HK-2 (cell line): ENCODE results near the gene CDSN.
A peak's percentile ranks its signal among the peaks of the same experiment; 100 is the strongest.

Source experiments
- DNase-seq: peaks from one replicate; pipeline ENCODE4 v3.0.0-alpha.2; 2018; ENCODE audit not compliant: unreplicated experiment

CDSN gene

DNA sequence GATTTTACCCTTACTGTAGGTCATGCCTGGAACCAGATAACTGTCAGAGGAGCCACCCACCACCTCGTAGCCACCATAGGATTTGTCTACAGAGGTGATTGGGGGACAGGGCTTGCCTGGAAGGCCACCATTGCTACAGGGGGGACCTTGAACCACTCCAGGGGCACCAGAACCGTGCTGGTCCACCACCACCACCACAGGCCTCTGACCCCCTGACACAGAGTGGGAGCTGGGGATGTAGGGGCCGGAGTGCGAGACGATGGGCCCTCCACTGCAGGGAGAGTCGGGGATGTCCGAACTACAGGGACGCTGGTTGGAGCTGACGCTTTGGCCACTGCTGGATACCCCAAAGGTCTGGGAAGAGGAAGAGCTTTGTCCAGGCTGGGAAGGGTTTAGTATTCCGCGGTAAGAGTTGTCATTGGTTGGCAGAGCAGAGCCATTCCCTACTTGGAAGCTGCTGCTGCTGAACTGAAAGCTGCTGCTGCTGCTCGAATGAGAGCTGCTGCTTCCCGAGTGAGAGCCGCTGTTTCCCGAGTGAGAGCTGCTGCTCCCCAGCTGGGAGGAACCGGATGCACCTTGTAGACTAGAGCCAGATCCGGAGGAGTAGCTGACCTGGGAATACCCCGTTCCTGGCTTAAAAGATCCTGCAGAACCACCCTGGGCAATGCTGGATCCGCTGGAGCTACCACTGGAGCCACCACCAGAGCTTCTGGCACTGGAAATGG lies 3.4 kb downstream of the CDSN start:
- DNase-seq = no peak

GRCh38 chr6:31115941-31116560 lies 4.2 kb downstream of the CDSN start:
- DNase-seq = no peak

DNA sequence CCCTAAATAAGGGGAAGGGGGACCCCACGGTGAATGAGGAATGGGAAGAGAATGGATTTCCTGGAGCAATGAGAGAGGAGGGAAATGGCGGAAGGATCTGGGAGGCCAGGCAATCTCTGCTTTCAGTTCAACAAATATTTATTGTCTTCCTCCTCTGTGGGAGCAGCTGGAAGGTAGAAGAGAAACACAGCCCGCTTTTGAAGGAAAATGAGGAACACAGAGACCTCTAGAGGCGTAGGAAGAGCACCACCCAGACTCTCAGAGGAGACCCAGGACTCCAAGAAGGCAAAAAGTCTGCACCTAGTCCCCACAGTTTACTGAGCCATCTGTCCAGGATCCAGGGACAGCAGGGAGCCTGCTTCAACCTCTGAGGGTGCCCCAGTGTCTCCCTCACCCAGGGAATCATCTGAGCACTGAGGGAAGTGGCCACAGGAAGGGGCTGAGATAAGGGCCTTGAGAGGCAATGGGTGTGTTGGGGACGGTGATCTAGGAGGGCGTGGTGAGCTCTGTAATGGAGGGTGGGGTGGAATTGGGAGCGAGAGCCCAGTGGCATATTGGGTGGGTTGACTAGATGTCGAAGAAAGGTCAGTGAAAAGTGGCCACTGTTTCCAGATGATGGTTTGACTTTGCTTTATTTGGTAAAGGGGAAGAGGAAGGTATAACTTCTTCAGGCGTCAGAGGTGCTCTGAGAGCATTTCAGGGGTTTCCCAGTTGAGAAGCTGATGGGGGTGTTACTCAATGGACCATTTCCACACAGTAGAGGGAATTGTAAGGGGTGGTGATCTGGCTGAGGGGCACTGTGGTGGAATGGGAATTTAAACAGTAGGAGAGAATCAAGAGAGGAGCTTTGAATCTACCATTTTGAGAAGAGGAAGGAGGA lies 5.0 kb downstream of the CDSN start:
- no peak for DNase-seq

DNA sequence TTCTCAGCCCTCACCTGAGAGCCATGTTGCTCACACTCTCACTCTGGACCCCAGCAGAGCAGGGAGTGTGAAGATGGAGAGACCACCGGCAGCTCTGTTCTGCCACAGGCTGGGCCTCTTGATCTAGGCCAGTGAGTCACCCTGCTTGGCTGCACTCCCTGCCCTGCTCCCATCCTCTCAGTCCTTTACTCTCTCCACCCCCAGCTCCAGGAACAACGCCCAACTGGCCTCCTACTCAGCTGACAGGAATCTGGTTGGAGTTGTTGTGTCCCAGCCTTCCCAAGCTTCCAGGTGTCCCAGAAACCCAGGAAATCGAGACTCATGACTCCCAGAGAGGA lies 5.7 kb downstream of the CDSN start, which contains the start of gene PSORS1C1:
Gene PSORS1C1 (plus strand): TSS at position 260 of the 338 bp plus-strand sequence. CDS start 14,833 bp downstream, outside the sequence.
- peak; percentile 88 for DNase-seq

- DNase-seq = no peak
Observed at GRCh38 chr6:31113861-31114540, 6.2 kb downstream of the CDSN start.

- DNase-seq = no peak
Observed at GRCh38 chr6:31112478-31112877, 7.8 kb downstream of the CDSN start, which contains the start of gene C6orf15. TSS of gene C6orf15 (minus strand) at chr6:31112575. CDS start at chr6:31112555, 20 bp downstream.

- no peak for DNase-seq
Observed at GRCh38 chr6:31111712-31112111, 8.5 kb downstream of the CDSN start.

DNA sequence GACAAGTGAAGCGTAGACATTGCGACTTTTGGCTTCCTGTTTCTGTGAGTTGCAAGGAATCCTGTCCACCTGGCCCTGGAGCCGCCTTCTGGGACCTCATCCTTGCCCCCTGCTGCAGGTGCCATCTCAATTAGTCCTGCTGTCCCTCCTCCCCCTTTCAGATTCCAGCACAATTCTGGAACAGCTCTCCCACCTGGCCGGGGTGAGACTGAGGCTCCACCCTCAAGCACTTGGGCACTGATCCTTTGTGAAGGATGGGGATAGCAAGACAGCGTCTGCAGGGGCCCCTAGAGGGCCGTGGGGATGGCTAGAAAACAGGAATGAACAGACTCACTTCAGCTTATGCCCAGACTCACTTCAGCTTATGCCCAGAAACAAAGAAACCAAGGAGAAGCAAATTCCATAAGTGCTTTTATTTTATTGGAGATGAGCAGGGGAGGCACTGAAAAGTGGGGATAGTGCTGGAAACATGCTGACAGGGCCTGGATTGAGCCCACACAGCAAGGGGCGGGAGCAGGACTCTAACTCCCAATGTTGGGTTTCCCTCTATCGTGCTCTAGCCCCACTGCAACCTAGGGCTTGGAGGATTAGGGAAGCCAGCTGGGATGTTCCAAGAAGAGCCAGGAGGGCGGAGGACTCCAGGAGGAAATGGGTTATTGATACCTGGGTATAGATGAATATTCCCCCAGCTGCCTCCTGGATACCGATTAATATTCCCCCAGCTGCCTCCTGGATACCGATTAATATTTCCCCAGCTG lies 9.2 kb downstream of the CDSN start:
- no peak for DNase-seq

GRCh38 chr6:31107052-31107451 lies 13.2 kb downstream of the CDSN start:
- DNase-seq = no peak

DNA sequence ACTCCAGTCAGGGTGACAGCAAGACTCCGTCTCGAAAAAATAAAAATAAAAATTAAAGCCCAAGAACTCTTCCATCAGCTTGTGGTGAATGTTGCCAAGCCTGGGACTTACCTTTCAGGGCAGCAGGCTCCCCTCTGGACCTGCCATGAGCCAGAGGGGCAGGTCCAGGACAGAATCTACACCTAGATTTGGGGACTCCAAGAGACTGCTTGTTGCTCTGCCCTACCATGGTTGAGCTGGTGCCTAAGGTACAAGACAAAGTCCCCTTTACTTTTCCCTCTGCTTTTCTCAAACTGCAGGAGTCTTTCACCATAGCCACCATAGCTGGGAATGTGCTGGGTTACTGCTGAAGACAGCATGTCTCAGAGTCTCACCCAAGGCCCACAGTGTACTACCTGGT lies 17.1 kb downstream of the CDSN start:
- DNase-seq = no peak

DNA sequence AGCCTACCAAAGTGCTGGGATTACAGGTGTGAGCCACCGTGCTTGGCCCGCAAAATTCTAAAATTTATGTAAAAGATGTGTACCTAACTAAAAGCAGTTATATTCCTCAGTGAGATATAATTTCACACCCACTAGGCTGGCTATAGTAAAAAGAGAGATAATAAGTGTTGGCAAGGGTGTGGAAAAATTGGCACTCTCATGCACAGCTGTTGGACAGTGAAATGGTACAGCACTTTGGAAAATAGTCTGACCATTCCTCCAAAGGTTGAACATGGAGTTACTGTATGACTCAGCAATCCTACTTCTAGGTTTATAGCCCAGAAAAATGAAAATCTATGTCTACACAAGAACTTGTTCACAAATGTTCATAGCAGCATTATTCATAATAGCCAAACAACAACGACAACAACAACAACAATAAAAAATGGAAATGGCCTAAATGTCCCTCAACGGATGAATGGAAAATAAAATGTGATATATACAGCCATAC lies 21.8 kb downstream of the CDSN start:
- DNase-seq = no peak

DNA sequence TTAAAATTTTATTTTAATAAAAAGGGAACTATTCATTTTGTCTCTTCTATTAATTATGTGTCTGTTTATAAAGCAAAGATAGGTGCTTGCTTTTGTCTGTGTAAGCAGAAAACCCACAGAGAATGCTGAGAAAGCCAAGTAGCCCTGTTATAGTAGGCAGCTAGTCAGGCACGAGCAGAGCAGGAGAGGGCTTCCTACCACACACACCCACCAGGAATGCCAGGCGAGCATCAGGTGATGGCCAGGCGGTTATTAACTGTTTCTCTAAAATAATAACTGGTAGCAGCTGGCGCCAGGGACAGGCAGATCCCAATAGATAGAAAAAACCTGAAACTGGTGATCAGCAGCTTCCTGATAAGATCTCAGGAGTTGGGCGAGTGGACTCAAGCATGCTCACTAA lies 23.6 kb downstream of the CDSN start:
- no peak for DNase-seq

GRCh38 chr6:31096215-31096614 lies 24.0 kb downstream of the CDSN start:
- DNase-seq = no peak

DNA sequence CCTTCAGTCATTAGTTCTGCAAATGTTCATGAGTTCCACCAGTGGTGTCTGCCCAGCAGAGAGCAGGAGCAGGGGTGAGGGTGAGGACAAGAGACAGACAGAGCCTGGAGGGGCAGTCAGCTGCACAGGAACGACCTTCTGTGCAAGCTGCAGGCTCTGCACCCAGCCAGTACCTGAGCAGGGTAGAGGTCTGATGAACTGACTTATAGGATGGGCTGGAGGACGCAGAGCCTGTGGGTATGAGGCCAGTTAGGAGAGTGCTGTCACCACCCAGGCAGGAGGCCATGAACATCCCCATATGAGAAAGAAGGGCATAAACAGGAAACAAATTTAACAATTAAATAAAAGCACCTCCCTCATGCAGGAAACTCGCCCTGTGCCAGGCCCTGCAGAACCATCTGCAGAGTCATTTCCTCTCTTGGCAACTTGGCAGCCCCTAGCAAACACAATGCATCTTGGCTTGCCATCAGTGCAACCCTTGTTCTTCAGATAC lies 25.8 kb downstream of the CDSN start:
- DNase-seq = no peak

DNA sequence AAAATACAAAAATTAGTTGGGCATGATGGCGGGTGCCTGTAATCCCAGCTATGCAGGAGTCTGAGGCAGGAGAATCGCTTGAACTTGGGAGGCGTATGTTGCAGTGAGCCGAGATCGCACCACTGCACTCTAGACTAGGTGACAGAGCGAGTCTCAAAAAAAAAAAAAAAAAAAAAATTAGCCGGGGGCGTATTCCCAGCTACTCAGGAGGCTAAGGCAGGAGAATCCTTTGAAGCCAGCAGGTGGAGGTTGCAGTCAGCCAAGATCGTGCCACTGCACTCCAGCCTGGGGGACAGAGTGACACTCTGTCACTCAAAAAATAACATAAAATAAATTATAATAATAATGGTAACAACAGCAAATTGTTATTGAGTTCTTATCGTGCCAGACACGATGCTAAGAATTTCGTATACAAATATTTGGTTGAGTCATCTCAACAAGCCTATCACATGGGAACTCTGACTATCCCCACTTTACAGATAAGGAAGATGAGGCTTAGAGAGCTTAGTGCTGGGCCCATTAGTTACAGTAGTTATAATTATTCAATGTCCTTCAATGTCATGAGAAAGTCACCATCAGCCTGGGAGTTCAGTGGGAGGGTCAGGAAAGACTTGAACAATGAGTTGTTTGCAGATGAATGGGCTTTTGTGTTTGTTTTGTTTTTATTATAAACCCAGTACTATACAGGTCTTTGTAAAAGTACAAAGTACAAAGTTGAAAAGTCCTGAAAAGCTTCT lies 27.3 kb downstream of the CDSN start:
- DNase-seq = no peak

GRCh38 chr6:31092238-31092637 lies 28.0 kb downstream of the CDSN start:
- no peak for DNase-seq

DNA sequence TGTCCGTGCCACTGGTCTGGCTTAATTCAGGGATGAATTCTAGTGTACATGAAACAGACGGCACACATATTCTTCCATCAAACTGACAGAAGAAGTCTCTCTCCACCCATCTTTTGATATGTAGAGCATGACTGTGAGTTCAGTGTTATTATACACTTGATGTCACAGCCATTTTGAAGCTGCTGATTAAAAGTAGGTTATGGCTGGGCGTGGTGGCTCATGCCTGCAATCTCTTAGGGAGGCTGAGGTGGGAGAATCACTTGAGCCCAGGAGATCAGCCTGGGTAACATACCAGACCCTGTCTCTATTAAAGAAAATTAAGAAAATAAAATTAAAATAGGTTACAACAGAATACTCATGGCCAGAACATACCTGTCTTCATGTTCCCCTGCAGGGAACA lies 28.6 kb downstream of the CDSN start:
- no peak for DNase-seq

GRCh38 chr6:31090973-31091364 lies 29.3 kb downstream of the CDSN start:
- DNase-seq = no peak

DNA sequence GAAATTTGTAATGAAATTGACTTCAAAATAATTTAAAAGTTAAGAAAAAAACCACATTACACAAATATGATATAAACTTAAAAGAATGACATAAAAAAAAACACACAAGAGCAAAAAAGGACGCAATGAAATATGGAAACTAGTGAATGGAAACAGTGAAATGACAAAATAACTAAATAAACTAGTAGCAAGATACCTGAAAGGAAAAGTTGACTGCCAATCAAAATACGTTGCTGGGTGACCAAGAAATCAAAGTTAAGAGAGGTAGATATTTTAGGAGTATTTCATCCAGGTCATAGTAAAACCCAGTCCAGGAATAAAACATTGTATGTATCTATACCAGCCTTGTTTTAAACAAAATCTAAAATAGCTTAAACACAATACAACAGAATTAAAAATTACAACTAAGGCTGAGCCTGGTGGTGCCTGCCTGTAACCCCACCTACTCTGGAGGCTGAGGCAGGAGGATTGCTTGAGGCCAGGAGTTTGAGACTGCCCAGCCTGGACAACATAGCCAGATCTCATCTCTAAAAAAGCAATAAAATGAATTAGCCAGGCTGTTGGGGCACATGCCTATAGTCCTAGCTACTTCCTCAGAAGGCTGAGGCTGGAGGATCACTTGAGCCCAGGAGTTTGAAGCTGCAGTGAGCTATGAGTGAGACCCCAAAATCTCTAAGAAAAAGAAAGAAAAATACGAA lies 29.8 kb downstream of the CDSN start:
- DNase-seq = no peak
